GM19193 (cell line): ENCODE data around the gene PAQR4.

ENCODE experiments used
- POLR2A ChIP-seq: IDR thresholded peaks from 4 replicates; pipeline ENCODE4 v1.6.1; 2011; ENCODE audit not compliant: insufficient read depth, insufficient read length; ENCODE audit errors: extremely low read depth

The PAQR4 gene

GRCh38 chr16:2971985-2972784 is 3.0 kb downstream of the PAQR4 start:
- TF ChIP-seq POLR2A = no peak

- TF ChIP-seq POLR2A = peak; percentile 26
These were observed 3.9 kb downstream of the PAQR4 start for GRCh38 chr16:2973093-2973492.

GRCh38 chr16:2973605-2974318 is 4.6 kb downstream of the PAQR4 start:
- no peak for TF ChIP-seq POLR2A

GRCh38 chr16:2974319-2975056 is 5.3 kb downstream of the PAQR4 start:
- TF ChIP-seq POLR2A = no peak

- TF ChIP-seq POLR2A = no peak
These were observed 6.1 kb downstream of the PAQR4 start for GRCh38 chr16:2975161-2975795.

GRCh38 chr16:2976201-2976600 is 7.1 kb downstream of the PAQR4 start:
- no peak for TF ChIP-seq POLR2A

- no peak for TF ChIP-seq POLR2A
These were observed 7.5 kb downstream of the PAQR4 start for GRCh38 chr16:2976673-2977072.

- no peak for TF ChIP-seq POLR2A
These were observed 8.3 kb downstream of the PAQR4 start for GRCh38 chr16:2977440-2977839.

- TF ChIP-seq POLR2A = no peak
These were observed 10.6 kb downstream of the PAQR4 start for GRCh38 chr16:2979669-2980226.

GRCh38 chr16:2980227-2981176 is 11.4 kb downstream of the PAQR4 start, which contains the start of gene PKMYT1:
PKMYT1 (minus strand) TSS chr16:2980446; CDS start chr16:2979657, 789 bp downstream.
- TF ChIP-seq POLR2A = peak; percentile 92

- no peak for TF ChIP-seq POLR2A
These were observed 12.2 kb downstream of the PAQR4 start for GRCh38 chr16:2981177-2981898.

GRCh38 chr16:2981899-2982250 is 12.7 kb downstream of the PAQR4 start:
- TF ChIP-seq POLR2A = no peak

- TF ChIP-seq POLR2A = no peak
These were observed 13.3 kb downstream of the PAQR4 start for GRCh38 chr16:2982402-2982801.
